HG02981 (cell line): Measurements from ENCODE around the gene TSTD1.
"Not testable (repeated sequence)": the region's sequence is repeated elsewhere in the genome, so short reads cannot be mapped to it uniquely, and the experiment has no call there.

ENCODE experiments used
- ATAC-seq: cut with Tn5 transposase; IDR thresholded peaks from one replicate; pipeline ENCODE4 v1.9.1; 2021; ENCODE audit warnings: mild to moderate bottlenecking, moderate library complexity; ENCODE audit not compliant: unreplicated experiment

Gene TSTD1

GRCh38 chr1:161039154-161039545 lies 386 bp upstream of the TSTD1 start:
- ATAC-seq: no peak

- no peak for ATAC-seq
Measured at GRCh38 chr1:161037661-161038522, 872 bp downstream of the TSTD1 start.

GRCh38 chr1:161033751-161034150 lies 5.0 kb downstream of the TSTD1 start:
- ATAC-seq: no peak

- no peak for ATAC-seq
Measured at GRCh38 chr1:161032409-161032808, 6.4 kb downstream of the TSTD1 start.

- ATAC-seq: no peak
Measured at GRCh38 chr1:161031874-161032273, 6.9 kb downstream of the TSTD1 start.

GRCh38 chr1:161029466-161029865 lies 9.3 kb downstream of the TSTD1 start:
- not testable (repeated sequence) for ATAC-seq

GRCh38 chr1:161026954-161027353 lies 11.8 kb downstream of the TSTD1 start:
- ATAC-seq: not testable (repeated sequence)

- not testable (repeated sequence) for ATAC-seq
Measured at GRCh38 chr1:161022432-161022831, 16.3 kb downstream of the TSTD1 start.

GRCh38 chr1:161021970-161022353 lies 16.8 kb downstream of the TSTD1 start:
- no peak for ATAC-seq

- ATAC-seq: peak; percentile 74
Measured at GRCh38 chr1:161021165-161021969, 17.4 kb downstream of the TSTD1 start.

- ATAC-seq: peak; percentile 29
Measured at GRCh38 chr1:161020509-161021164, 18.1 kb downstream of the TSTD1 start, which contains the start of gene F11R. F11R (minus strand) TSS chr1:161021152; CDS start chr1:161021073, 79 bp downstream.

- ATAC-seq: no peak
Measured at GRCh38 chr1:161019751-161020495, 18.8 kb downstream of the TSTD1 start.

GRCh38 chr1:161019111-161019660 lies 19.6 kb downstream of the TSTD1 start:
- not testable (repeated sequence) for ATAC-seq

- no peak for ATAC-seq
Measured at GRCh38 chr1:161018631-161018930, 20.2 kb downstream of the TSTD1 start.

GRCh38 chr1:161017756-161018630 lies 20.8 kb downstream of the TSTD1 start:
- no peak for ATAC-seq

GRCh38 chr1:161017181-161017580 lies 21.6 kb downstream of the TSTD1 start:
- ATAC-seq: not testable (repeated sequence)

GRCh38 chr1:161016683-161017082 lies 22.1 kb downstream of the TSTD1 start:
- ATAC-seq: not testable (repeated sequence)

GRCh38 chr1:161013488-161014230 lies 25.1 kb downstream of the TSTD1 start:
- peak; percentile 89 for ATAC-seq

GRCh38 chr1:161013131-161013487 lies 25.7 kb downstream of the TSTD1 start:
- peak; percentile 5 for ATAC-seq
